GM20000 (cell line): ENCODE results near the gene BCAS1.
A peak's percentile ranks its signal among the peaks of the same experiment; 100 is the strongest.

ENCODE experiments used
- DNase-seq: peaks from one replicate; pipeline ENCODE4 v3.0.0; 2012; ENCODE audit warnings: low spot score
- TF ChIP-seq, protein P1 (sequence below): IDR thresholded peaks from 2 replicates; pipeline ENCODE4 v1.5.1; 2012; ENCODE audit warnings: mild to moderate bottlenecking, control low read depth; ENCODE audit errors: extremely low read depth, missing control alignments

The BCAS1 gene

DNA sequence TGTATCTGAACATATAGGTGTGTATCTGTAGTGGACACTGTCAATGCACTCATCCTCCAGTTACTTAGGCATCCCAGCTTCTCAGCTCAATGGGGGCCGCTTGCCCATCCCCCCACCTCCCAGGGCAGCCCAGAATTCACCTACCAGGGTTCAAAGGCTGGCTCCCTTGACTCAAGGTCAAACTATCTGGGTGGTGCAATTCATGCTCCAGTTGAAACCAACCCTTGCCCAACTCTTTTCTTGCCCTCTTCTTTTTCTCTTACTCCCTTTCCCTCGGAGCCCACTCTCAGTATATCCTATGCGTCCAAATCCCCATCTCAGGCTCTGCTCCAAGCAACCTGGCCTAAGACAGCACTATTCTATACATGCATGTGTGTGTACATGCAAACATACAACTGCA is 127.4 kb downstream of the BCAS1 start:
- TF ChIP-seq, protein P1, sequence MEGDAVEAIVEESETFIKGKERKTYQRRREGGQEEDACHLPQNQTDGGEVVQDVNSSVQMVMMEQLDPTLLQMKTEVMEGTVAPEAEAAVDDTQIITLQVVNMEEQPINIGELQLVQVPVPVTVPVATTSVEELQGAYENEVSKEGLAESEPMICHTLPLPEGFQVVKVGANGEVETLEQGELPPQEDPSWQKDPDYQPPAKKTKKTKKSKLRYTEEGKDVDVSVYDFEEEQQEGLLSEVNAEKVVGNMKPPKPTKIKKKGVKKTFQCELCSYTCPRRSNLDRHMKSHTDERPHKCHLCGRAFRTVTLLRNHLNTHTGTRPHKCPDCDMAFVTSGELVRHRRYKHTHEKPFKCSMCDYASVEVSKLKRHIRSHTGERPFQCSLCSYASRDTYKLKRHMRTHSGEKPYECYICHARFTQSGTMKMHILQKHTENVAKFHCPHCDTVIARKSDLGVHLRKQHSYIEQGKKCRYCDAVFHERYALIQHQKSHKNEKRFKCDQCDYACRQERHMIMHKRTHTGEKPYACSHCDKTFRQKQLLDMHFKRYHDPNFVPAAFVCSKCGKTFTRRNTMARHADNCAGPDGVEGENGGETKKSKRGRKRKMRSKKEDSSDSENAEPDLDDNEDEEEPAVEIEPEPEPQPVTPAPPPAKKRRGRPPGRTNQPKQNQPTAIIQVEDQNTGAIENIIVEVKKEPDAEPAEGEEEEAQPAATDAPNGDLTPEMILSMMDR: no peak
- no peak for DNase-seq

DNA sequence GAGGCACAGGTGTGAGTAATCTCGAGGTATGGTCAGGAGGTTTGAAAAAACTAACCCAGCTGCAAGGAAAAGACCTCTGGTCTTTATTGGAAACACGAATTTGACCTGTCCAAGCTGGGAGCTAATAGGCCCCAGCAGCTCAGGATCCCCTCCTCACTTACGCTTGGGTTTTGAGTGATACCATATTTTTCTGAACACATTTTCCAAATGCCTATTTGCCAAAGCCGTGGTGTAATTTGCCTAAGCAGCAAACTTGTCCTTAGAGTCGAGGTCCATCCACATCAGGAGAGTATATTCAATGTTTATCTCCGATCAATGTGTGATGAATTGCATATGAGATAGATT is 128.0 kb downstream of the BCAS1 start:
- no peak for DNase-seq
- TF ChIP-seq, protein P1: no peak

DNA sequence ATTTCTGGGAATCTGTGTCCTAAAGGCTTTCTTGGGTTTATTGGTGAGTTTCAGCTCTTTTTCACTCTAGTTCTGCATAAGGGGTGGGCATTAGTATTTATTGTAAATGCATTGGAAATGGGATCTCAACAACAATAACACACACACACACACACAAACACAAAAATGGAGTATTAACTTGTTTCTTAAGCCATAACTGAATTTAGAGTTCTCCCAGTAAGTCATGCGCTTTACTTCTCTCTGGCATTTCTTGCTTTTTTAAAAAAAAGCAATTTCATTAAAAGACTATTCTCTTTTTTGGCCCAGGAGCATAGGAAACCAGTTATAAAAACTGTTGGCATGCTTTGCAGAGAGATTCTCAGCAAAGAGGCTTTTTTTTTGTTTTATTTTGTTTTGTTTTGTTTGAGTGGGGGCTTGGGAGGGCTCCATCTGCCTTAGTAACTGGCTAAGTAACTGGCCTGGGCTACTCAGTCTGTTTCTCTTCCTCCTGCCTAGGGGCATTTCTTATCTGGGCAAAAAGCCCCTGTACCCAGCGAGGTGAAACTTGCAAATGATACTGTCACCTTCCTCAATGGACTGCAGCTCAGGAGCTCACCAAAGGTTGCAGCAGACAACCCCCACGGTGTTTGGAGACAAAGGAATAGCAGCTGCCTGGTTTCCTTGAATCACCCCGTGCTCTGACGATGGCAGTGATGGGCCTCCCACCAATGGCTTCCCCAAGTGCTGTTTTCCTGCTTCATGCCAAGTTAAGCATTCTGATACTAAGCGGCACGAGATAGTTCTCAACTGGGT is 128.5 kb downstream of the BCAS1 start:
- DNase-seq: no peak
- TF ChIP-seq, protein P1: no peak

- DNase-seq: no peak
- TF ChIP-seq, protein P1: no peak
Measured at GRCh38 chr20:53940907-53941545, 129.4 kb downstream of the BCAS1 start.

DNA sequence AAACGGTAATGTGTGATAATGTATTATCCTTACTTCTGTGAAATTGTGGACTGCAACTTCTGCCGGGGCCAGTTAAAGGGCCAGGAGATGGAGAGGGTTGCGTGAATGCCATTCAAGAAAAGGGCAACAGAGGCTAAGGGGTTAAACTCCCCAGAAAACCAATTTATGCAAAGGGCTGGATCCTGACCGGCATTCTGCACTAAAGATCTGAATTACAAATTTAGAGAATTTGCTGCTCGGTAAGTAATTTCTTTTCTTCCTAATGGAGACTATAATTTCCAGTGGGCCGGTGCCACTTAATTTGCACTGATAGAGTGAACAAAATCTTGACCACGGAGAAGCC is 130.1 kb downstream of the BCAS1 start:
- TF ChIP-seq, protein P1: no peak
- no peak for DNase-seq

DNA sequence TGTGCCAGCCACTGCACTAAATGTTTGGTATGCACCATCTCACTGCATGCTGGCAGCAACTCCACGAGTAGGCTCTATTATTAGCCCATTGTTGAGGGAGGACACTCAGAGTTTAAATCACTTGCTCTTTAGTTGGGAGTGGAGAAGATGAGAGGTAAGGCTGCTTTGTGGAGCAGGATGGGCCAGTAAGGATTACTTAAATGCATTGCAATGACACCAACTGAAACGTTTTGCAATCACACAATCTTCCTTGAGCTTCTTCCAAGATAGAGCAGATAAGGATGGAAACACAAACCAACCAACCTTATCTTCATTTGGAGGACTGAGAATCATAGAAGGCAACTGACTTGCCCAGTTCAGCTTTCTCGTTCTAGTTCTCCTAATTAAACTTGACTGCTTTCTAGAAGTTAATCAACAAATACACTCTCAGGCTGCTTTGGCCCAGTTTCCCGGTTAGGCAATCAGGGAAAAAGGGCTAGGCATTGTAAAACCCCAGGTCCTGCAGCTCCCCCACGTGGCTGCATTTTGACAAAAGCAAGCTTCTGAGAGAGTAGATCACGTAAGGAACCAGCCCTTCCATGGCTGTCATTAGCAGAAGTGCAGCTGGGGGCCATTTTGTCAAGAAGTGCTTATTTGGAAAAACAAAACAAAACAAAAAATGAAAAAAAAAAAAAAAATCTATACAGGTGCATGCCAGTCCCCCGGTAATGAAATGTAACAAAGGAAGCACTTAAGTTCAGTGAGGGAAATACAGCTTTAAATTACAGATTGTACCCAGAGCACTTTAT is 130.6 kb downstream of the BCAS1 start:
- TF ChIP-seq, protein P1: peak; percentile 73
- peak; percentile 61 for DNase-seq

DNA sequence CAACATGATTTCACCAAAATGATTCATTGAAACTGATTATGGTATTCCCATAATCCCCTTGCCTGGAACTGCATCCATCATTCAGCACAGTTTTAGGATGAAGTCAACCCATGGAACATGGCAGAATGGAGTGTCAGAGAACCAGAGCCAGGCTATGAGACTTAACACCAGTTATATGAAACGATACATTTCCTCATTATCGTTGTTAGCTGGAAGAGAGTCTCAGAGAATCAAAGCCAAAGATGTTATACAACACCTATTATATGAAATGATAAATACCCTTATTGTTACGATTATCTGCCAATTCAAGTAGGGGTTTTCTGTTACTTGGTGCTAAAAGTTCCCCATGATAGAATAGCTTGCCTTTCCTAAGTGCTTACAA is 131.2 kb downstream of the BCAS1 start:
- DNase-seq: no peak
- TF ChIP-seq, protein P1: no peak
